Mesendoderm (in vitro differentiated cells): ENCODE data around the gene IGFBP5.

Experiments used
- DNase-seq: peaks from one replicate; pipeline ENCODE4 v3.0.0; 2013
- H2AK5ac ChIP-seq: 2 replicates; pipeline ENCODE4 v1.6.1; 2013; ENCODE audit warnings: low read length, inconsistent platforms
- H2BK120ac ChIP-seq: 2 replicates; pipeline ENCODE4 v1.6.1; 2013; ENCODE audit warnings: low read depth, mild to moderate bottlenecking, low read length, moderate library complexity, mixed read lengths
- H2BK15ac ChIP-seq: replicated peaks from 2 replicates; pipeline ENCODE4 v1.6.1; 2013; ENCODE audit warnings: low read depth, mild to moderate bottlenecking, moderate library complexity
- H2BK5ac ChIP-seq: 2 replicates; pipeline ENCODE4 v1.6.1; 2013; ENCODE audit warnings: low read length, inconsistent platforms
- H3K18ac ChIP-seq: 2 replicates; pipeline ENCODE4 v1.6.1; 2013; ENCODE audit warnings: mild to moderate bottlenecking, low read length, mixed read lengths
- H3K23ac ChIP-seq: one replicate; pipeline ENCODE4 v1.6.1; 2013; ENCODE audit warnings: low read length
- H3K27ac ChIP-seq: 2 replicates; pipeline ENCODE4 v1.5.1; 2013; ENCODE audit warnings: low read depth, mild to moderate bottlenecking, inconsistent platforms, low read length, moderate library complexity
- H3K27me3 ChIP-seq: 2 replicates; pipeline ENCODE4 v1.6.1; 2013; ENCODE audit warnings: low read length, control low read depth, mild to moderate bottlenecking, inconsistent platforms; ENCODE audit not compliant: insufficient read depth, poor library complexity
- H3K36me3 ChIP-seq: 2 replicates; pipeline ENCODE4 v1.6.1; 2013; ENCODE audit warnings: low read length, inconsistent platforms; ENCODE audit not compliant: control insufficient read depth, insufficient read depth
- H3K4ac ChIP-seq: one replicate; pipeline ENCODE4 v1.6.1; 2013; ENCODE audit warnings: low read depth, mild to moderate bottlenecking, low read length, moderate library complexity
- H3K4me1 ChIP-seq: 2 replicates; pipeline ENCODE4 v1.6.1; 2013; ENCODE audit warnings: low read depth, low read length, inconsistent platforms; ENCODE audit not compliant: control insufficient read depth
- H3K4me2 ChIP-seq: 2 replicates; pipeline ENCODE4 v1.6.1; 2013; ENCODE audit warnings: low read length
- H3K4me3 ChIP-seq: 2 replicates; pipeline ENCODE4 v1.5.1; 2013; ENCODE audit warnings: mild to moderate bottlenecking, low read length
- H3K56ac ChIP-seq: one replicate; pipeline ENCODE4 v1.6.1; 2013; ENCODE audit warnings: low read length
- H3K79me1 ChIP-seq: 2 replicates; pipeline ENCODE4 v1.6.1; 2013; ENCODE audit warnings: low read length, inconsistent platforms
- H3K79me2 ChIP-seq: 2 replicates; pipeline ENCODE4 v1.6.1; 2013; ENCODE audit warnings: mild to moderate bottlenecking, low read length; ENCODE audit not compliant: control insufficient read depth, insufficient read depth
- H3K9ac ChIP-seq: 2 replicates; pipeline ENCODE4 v1.6.1; 2013; ENCODE audit warnings: low read length, inconsistent platforms
- H4K5ac ChIP-seq: one replicate; pipeline ENCODE4 v1.6.1; 2013; ENCODE audit warnings: low read length
- H4K8ac ChIP-seq: one replicate; pipeline ENCODE4 v1.6.1; 2013; ENCODE audit warnings: low read depth, mild to moderate bottlenecking, control low read depth, low read length, moderate library complexity
- whole genome bisulfite sequencing: extraction: QIAGEN DNeasy Blood & Tissue Kit; methylation state at CpG from one replicate; pipeline ENCODE4 v1.1.7; 2013; ENCODE audit warnings: low lambda C conversion rate, missing lambda C conversion rate; ENCODE audit not compliant: insufficient coverage; ENCODE audit errors: extremely low coverage; 5-methylcytosine and 5-hydroxymethylcytosine counted together

Gene IGFBP5

DNA sequence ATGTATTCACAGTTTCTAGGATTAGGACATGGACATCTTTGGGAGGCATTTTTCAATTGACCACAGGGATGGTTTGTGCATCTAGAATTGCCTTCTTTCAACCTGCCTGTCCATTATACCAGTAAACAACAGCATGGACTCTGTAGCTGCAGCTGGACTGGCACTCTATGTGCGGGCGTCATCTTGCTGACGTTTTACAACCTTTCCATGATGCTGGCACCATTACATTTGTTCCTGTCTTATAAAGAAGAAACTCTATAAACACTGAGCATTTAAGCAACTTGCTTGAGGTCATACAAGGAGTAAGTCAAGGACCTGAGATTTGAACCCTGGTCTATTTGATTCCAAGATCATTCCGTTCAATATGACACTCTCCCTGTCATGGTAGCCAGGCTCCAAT is 25.4 kb upstream of the IGFBP5 start:
- H2BK15ac ChIP-seq: no peak overlapping the region
- no peaks in the 10 kb centered on the region for H3K79me1 ChIP-seq
- H3K27me3 ChIP-seq: no peaks in the 10 kb centered on the region
- H3K56ac ChIP-seq: no peak overlapping the region
- no peak for DNase-seq
- no peak overlapping the region for H3K4me2 ChIP-seq
- H2BK120ac ChIP-seq: no peak overlapping the region
- no peaks in the 10 kb centered on the region for H3K4me1 ChIP-seq
- H3K36me3 ChIP-seq: no peaks in the 10 kb centered on the region
- H3K18ac ChIP-seq: no peak overlapping the region
- H3K4me3 ChIP-seq: no peak overlapping the region
- H2BK5ac ChIP-seq: no peak overlapping the region
- no peak overlapping the region for H3K27ac ChIP-seq
- no peak overlapping the region for H4K8ac ChIP-seq
- H3K79me2 ChIP-seq: no peaks in the 10 kb centered on the region
- WGBS: no CpG with 5 or more reads among the region's 4 CpGs
- H3K9ac ChIP-seq: no peak overlapping the region
- H3K23ac ChIP-seq: no peak overlapping the region
- H2AK5ac ChIP-seq: no peak overlapping the region
- no peak overlapping the region for H3K4ac ChIP-seq
- no peak overlapping the region for H4K5ac ChIP-seq

DNA sequence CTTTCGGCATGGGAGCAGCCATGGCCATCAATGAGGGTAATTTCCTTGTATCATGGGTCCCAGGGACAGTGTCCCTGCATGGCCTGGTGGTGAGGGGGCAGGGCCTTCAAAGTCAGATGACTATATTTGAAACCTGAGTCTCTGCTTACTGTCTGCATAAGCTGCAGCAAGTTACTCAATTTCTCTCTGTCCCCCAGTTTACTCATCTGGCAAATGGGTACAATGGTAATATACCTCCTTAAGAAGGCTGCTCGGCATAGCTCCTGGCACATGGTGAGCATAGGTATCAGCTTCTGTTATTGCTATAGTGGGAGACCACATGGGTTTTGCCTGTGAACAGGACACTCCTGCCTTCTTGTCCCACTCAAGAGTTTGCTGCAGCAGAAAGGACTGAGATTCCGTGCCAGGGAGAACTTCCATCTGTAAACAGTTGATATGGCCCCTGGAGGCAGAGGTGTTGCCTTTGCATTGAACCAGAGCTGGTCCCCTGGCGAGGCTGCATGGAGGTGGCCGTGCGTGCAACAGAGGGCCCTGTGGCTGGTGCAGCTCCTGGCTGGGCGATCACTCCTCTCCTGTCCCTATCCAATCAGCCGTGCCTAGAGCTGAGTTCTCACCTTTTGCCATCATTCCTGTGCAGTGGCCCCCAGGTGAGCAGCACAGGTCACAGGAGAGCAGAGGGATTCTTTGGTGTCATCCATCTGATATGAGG is 22.7 kb upstream of the IGFBP5 start:
- no peak overlapping the region for H2BK120ac ChIP-seq
- no peak overlapping the region for H3K4ac ChIP-seq
- H2AK5ac ChIP-seq: no peak overlapping the region
- H3K27me3 ChIP-seq: no peaks in the 10 kb centered on the region
- H3K18ac ChIP-seq: no peak overlapping the region
- H3K79me1 ChIP-seq: no peaks in the 10 kb centered on the region
- peak overlapping the region; percentile 45 for H3K23ac ChIP-seq
- no peak overlapping the region for H3K9ac ChIP-seq
- no peaks in the 10 kb centered on the region for H3K4me1 ChIP-seq
- no peak overlapping the region for H4K8ac ChIP-seq
- no peak overlapping the region for H4K5ac ChIP-seq
- H2BK15ac ChIP-seq: no peak overlapping the region
- no peak overlapping the region for H3K56ac ChIP-seq
- WGBS: no CpG with 5 or more reads among the region's 8 CpGs
- no peak overlapping the region for H3K4me3 ChIP-seq
- no peaks in the 10 kb centered on the region for H3K36me3 ChIP-seq
- no peak overlapping the region for H3K4me2 ChIP-seq
- no peak overlapping the region for H2BK5ac ChIP-seq
- DNase-seq: no peak
- no peaks in the 10 kb centered on the region for H3K79me2 ChIP-seq
- no peak overlapping the region for H3K27ac ChIP-seq

DNA sequence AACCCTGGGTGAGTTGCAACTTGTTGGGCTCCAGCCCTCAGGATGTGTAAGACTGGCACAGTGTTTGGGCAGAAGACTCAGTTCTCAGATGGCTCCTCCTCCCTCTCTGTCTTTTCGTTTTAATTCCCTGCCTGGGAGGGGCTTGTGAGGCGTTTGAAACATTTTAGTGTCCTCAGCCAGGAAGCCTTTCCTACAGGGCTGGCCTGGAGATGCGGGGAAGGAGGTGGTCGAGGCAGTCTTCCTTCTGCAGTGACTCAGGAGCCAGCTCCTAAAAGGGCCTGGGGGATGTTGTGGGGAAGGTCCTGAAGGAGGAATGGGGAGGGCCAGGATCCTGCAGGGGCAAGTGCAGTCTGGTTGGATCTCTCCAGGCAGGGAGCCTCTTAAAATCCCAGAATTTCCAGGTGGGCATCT is 22.1 kb upstream of the IGFBP5 start:
- Histone ChIP-seq H3K27ac (no peak overlapping the region), H3K23ac (no peak overlapping the region), H3K4ac (no peak overlapping the region), H4K5ac (no peak overlapping the region), H2BK120ac (no peak overlapping the region), H3K4me1 (no peaks in the 10 kb centered on the region), H3K36me3 (no peaks in the 10 kb centered on the region), H3K4me3 (no peak overlapping the region), H2BK5ac (no peak overlapping the region), H3K79me2 (no peaks in the 10 kb centered on the region), H3K56ac (no peak overlapping the region), H2BK15ac (no peak overlapping the region), H3K18ac (no peak overlapping the region), H3K9ac (no peak overlapping the region), H2AK5ac (no peak overlapping the region), H3K27me3 (no peaks in the 10 kb centered on the region), H4K8ac (no peak overlapping the region), H3K79me1 (no peaks in the 10 kb centered on the region), H3K4me2 (no peak overlapping the region)
- no CpG with 5 or more reads among the region's 4 CpGs for WGBS
- peak; percentile 36 for DNase-seq

DNA sequence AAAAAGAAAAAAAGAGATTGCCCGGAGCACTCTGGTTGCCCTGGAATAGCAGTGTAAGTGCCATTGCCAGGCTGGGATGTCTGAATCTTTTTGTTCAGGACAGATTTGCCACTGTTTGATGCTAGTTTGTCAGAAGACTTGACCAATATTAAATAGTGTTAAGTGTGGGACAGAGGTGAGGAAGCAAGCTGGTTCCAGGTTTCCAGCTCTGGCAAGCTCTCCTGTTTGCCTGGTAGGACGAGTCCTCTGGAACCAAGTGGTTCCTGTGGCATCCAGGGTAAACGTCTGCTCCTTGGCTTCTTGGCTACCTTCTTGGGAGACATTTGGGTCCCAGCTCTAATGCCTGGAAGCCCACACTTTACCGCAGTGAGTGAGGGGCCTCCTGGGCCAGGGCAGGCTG is 20.8 kb upstream of the IGFBP5 start:
- no peaks in the 10 kb centered on the region for H3K79me1 ChIP-seq
- H3K9ac ChIP-seq: no peak overlapping the region
- no peak overlapping the region for H2BK5ac ChIP-seq
- H4K8ac ChIP-seq: no peak overlapping the region
- no peak overlapping the region for H3K4me3 ChIP-seq
- H3K56ac ChIP-seq: no peak overlapping the region
- H3K36me3 ChIP-seq: no peaks in the 10 kb centered on the region
- H3K27me3 ChIP-seq: no peaks in the 10 kb centered on the region
- no peak overlapping the region for H2BK15ac ChIP-seq
- no peak overlapping the region for H4K5ac ChIP-seq
- H3K23ac ChIP-seq: no peak overlapping the region
- no peak overlapping the region for H3K18ac ChIP-seq
- no peaks in the 10 kb centered on the region for H3K79me2 ChIP-seq
- no peak overlapping the region for H2AK5ac ChIP-seq
- no peak for DNase-seq
- WGBS: no CpG with 5 or more reads among the region's 4 CpGs
- H3K4me2 ChIP-seq: no peak overlapping the region
- H2BK120ac ChIP-seq: no peak overlapping the region
- H3K27ac ChIP-seq: no peak overlapping the region
- no peak overlapping the region for H3K4ac ChIP-seq
- no peaks in the 10 kb centered on the region for H3K4me1 ChIP-seq

DNA sequence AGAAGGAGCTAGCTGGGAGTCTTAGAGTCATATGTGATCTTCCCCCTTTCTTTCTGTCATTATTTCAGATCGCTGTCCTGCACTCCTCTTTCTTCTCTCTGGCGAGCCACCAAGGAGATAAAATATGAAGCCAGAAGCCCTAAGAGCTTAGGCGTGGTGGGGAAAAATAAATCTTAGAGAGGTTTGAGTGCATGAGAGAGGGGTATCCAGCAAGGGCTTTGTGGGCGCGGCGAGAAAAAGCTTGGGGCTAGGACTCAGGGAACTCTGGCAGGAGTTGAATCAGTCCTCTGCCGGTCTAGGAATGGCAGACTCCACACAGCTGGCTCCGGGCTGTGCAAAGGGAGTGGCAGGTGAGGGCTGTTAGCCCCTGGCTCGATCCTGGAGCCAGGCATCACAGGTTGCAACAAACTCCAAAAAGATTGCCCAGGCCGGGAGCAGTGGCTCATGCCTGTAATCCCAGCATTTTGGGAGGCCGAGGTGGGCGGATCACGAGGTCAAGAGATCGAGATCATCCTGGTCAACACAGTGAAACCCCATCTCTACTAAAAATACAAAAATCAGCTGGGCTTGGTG is 20.1 kb upstream of the IGFBP5 start:
- H2BK5ac ChIP-seq: no peak overlapping the region
- no peak overlapping the region for H3K4me3 ChIP-seq
- no peaks in the 10 kb centered on the region for H3K79me2 ChIP-seq
- DNase-seq: no peak
- no peak overlapping the region for H3K4ac ChIP-seq
- no peak overlapping the region for H4K5ac ChIP-seq
- H3K36me3 ChIP-seq: no peaks in the 10 kb centered on the region
- H3K4me1 ChIP-seq: no peaks in the 10 kb centered on the region
- H2BK15ac ChIP-seq: no peak overlapping the region
- no peak overlapping the region for H3K56ac ChIP-seq
- H4K8ac ChIP-seq: no peak overlapping the region
- no peak overlapping the region for H3K4me2 ChIP-seq
- H2AK5ac ChIP-seq: no peak overlapping the region
- no peak overlapping the region for H2BK120ac ChIP-seq
- no peaks in the 10 kb centered on the region for H3K79me1 ChIP-seq
- H3K9ac ChIP-seq: no peak overlapping the region
- no peak overlapping the region for H3K23ac ChIP-seq
- no peaks in the 10 kb centered on the region for H3K27me3 ChIP-seq
- H3K18ac ChIP-seq: no peak overlapping the region
- no CpG with 5 or more reads among the region's 14 CpGs for WGBS
- H3K27ac ChIP-seq: no peak overlapping the region

DNA sequence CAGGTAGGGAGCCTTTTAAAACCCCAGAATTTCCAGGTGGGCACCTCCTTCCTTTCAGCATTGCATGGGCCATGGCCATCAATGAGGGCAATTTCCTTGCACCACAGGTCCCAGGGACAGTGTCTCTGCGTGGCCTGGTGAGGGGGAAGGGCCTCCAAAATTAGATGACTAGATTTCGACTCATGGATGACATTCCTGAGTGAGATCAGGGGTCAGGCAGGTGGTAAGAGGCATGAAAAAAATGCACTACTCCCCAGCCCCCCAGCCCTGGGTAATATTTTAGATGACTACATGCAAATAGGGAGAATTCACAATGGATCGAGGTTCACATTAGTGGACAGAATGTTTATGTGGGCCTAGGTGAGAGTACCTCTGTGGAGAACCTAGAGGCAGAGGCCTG is 19.0 kb upstream of the IGFBP5 start:
- no peaks in the 10 kb centered on the region for H3K27me3 ChIP-seq
- no peak overlapping the region for H2AK5ac ChIP-seq
- no peak overlapping the region for H3K4me3 ChIP-seq
- H2BK120ac ChIP-seq: no peak overlapping the region
- H3K4me2 ChIP-seq: no peak overlapping the region
- H2BK5ac ChIP-seq: no peak overlapping the region
- H3K18ac ChIP-seq: no peak overlapping the region
- H3K27ac ChIP-seq: no peak overlapping the region
- no peak overlapping the region for H3K23ac ChIP-seq
- no peaks in the 10 kb centered on the region for H3K36me3 ChIP-seq
- H2BK15ac ChIP-seq: no peak overlapping the region
- no peaks in the 10 kb centered on the region for H3K79me1 ChIP-seq
- H3K79me2 ChIP-seq: no peaks in the 10 kb centered on the region
- no peaks in the 10 kb centered on the region for H3K4me1 ChIP-seq
- peak; percentile 58 for DNase-seq
- H4K8ac ChIP-seq: no peak overlapping the region
- no peak overlapping the region for H3K9ac ChIP-seq
- no peak overlapping the region for H4K5ac ChIP-seq
- no peak overlapping the region for H3K4ac ChIP-seq
- no CpG with 5 or more reads among the region's 3 CpGs for WGBS
- H3K56ac ChIP-seq: no peak overlapping the region
